DMS 273 treated with DMSO at 0.1 percent for 48 hours (cell line): ENCODE measurements around the gene SLC5A10.
A peak's percentile ranks its signal among the peaks of the same experiment; 100 is the strongest.

Source experiments
- DNase-seq: peaks from one replicate; lab custom pipeline; 2025; lab: John Stamatoyannopoulos, UW

Gene SLC5A10

DNA sequence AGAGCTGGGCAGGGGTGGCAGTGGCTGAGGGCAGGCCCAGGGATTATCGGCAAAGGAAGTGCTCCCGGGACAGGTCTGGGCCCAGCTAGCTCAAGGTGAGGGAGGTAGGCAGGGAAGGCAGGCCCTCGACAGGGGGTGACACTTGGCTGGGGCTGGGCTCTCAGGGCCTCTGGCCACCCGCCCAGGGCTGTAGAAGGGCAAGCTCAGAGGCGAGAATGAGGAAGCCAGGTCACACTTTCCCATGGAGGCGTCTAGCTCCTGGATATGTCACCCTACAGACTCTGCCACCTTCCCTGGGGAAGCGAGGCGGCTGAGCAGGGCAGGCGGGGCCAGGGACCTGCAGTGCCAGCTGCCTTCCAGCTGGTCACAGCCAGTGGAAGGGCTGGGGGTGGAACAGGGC lies 33.5 kb downstream of the SLC5A10 start:
- DNase-seq: no peak

DNA sequence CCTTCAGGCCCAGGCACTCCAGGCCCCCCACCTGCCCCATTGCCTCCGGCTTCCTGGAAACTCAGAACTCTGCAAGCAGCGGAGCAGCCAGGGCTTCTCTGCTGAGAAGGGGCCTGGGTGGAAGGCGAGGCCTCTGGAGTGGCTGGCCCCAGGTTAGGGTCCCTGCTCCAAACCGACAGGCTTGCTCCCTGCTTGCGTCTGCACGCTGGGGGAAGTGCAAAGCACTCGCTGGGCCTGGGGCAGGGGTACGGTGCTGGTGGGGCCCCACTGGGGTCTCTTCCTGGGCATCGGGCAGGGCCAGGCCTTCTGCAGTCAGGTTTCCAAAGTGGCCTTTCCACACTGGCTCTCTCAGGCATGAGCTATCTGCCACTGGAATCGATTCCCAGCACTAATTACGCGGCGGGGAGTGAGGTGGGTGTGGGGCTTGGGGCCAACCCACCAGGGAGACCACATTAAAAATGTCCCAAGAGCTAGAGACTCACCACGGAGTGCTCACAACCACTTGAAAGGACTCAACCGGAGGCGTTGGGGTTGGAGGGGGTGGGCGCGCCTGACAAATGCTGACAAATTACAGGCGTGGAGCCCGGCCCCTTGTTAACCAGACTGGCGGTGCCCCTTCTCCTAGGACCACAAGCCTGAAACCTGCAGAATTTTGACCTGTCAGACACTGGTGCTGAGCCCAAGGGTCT lies 34.7 kb downstream of the SLC5A10 start:
- DNase-seq: no peak

DNA sequence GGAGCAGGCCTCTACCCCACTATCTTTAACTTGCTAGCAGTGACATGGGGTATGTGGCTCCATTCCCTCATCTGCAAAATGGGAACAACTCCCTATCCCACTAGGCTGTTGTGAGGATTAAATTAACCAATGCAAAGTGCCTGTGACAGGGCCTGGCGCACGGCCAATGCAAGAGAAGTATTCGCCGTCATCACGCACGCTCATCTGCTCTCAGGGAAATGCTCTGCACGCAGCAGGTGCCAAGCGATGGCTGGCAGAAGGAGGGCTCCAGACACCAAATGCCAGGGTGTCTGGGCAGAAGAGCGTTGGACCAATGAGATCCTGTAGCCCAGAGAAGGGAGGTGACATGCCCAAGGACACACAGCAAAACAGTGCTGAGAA lies 35.3 kb downstream of the SLC5A10 start:
- DNase-seq: no peak

DNA sequence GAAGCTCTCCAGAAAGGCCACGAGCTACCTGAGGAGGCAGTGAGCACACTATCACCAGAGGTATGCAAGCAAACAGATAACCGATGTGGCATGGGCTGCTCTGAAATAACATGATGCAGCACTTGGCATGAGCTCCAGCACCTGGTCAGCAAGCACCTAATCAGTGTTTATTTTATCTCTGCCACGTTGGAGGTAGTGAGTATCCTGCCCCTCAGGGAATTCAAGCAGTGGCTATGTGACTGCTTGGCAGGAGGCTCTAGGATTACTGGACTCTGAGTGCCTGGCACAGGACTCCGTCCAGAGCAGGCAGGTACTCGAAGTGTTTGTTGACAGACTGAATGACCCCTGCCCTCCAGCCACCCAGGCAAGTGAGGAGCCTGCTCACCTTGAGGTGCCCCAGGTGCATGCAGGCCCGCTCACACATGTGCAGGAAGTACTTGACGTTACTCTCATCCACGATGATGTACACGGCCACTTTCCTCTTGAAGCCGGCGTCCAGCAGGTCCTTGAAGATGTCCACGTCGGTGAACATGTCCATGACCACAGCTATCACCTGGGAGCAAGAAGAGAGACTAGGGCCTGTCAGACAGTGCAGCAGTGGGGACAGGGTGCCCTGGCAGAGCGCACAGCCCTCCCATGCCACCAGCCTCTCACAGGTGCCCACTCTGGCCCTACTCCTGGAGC lies 36.0 kb downstream of the SLC5A10 start:
- no peak for DNase-seq

DNA sequence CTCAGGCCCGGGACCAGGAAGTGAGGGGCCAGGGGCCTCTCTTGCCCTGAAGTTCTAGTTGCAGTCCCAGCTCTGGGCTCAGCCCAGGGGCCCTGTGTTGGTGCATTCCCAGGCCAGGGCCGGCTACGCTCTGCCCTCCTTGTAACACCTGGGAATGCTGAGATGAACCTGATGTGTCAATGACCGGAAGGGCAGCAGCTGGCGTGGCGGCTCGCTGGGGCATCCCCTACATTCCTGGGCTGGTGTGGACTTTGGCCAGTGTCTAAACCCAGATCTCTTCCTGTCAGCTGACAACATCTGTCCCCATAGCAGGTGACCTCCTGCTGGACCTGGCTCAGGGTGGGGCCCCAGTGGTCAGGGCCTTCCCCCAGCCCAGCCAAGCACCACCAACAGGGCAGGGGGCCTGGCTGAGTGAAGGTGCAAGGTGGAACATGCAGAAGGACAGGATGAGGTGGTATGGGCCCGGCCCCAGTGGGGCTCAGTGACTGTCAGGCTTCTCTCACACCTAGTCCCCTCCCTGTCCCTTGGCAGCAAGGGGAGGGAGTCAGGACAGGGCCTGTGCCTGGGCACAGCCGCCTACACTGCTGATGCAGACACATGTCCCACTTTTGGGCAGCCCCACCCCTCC lies 36.7 kb downstream of the SLC5A10 start:
- DNase-seq: no peak

DNA sequence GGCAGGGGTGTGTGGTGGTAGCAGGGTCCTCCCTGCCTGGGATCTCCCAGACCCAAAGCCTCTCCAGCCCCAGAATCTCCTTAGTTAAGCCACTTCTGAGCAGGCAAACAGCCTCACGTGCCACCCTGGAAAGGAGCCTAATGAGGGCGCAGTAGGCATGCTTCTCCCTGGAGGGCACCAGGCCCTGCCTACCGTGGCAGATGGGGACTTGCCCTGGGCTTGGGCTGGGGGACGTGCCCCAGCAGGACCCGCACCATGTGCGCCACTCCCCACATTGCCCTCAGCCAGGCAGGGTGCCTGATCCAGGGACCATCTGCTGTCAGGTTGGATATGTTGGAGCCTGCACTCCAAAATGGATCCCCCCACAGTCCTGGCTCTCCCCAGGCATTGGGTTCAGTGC lies 38.4 kb downstream of the SLC5A10 start:
- peak; percentile 86 for DNase-seq

DNA sequence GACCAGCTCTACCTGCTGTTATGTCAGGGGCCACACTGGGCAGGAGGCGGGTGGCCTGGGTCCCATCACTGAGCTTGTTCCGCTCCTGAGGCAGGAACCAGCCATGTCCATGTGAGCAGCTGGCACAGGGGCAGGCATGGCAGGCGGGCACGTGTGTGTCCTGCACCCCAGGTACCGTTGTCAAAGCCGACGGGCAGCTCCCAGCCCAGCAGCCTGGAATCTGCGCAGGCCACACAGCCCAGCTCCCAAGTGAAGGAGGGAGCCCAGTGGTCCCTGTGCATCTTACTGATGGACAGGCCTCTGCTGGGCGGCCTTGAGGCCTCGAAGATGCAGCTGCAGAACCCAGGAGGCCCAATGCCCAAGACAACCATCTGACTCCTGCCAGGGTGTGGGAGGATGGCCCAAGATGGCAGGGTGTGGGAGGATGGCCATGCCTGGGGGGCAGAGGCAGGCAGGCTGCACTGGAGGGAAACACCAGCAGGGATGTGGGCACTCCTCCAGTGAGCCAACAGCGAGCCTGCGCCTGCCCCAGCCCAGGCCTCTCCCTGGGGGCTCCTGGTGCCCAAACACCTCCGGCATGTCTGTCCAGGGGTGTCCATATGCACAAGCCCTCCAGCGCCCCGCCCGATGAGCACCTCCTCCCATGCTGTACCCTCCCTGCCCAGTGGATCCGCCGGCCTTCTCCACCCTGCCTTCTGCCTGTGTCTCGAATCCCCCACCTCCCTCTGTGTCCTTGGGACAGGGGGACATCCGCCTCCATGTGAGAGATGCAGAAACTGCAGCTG lies 39.8 kb downstream of the SLC5A10 start:
- peak; percentile 22 for DNase-seq

DNA sequence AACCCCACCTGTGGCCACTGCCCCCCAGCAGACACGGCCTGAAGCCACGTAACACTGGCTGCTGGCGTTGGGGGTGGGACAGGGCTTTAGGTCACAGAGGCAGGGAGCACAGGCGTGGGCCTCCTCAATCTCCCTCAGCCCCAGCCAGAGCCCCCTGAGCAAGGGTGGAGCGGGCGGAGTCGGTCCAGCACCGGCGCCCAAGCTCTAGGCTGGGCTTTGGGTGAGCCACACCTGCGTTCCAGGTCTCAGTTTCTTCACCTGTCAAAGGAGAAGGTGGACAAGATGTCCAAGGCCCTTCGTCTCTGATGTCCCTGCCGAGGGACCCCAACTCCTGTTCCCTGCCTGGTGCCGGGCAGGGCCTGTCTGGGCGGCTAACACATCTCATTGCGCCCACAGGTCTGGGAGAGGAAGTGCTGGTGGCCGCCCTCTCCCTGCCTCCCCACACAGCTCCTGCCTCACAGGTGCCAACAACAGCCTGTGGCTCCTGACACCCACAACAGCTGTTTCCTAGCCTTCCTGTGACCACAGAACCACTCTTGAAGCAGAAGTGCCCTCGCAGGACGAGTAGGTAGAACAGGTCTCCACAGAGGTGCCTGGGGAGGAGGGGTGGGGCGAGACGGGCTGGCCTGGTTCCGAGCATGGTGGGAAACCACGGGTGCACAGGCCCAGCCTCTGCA lies 40.6 kb downstream of the SLC5A10 start:
- DNase-seq: no peak

DNA sequence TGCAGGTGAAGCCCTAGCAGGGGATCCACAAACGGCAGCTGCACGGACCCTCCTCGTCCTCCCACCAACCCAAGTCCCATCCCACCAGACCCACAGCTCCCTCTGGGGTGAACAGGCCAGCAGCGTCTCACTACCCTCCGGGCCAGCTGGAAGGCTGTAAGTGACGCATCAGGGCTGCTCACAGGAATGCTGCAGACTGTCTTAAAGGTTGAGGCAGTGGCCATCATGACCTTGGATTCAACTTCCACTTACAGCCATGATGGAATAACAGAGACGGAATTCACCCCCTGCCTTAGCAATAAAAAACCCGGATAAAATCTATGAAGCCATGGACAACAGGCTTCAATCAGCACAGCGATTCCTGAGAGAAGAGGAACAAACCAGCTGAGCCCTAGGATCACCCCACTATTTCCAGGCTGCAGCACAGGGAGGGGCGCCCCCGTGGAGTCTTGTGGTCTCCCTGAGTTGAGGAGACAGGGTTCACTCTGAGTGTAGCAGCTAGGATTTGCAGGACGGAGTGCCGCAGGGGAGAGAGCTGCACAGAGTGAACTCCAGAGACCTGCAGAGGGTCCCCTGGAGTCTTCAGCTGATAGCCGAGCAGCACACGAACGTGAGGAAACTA lies 42.1 kb downstream of the SLC5A10 start:
- no peak for DNase-seq

DNA sequence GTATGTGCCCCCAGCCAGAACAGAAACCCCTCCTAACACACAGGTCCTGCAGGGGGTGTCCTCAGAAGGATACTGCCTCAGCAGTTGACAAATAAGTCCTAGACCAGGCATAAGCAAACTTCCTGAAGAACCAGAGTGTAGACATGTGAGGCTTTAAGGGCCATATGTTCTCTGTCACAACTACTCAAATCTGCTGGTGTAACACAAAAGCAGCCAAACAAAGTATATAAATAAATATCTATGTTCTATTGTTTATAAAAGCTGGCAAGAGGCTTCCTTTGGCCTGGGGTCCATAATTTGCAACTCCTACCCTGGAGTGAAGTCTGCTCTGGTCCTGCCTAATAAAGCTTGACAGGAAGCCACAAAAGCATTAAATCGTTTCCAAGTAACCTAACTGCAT lies 42.7 kb downstream of the SLC5A10 start:
- DNase-seq: no peak

DNA sequence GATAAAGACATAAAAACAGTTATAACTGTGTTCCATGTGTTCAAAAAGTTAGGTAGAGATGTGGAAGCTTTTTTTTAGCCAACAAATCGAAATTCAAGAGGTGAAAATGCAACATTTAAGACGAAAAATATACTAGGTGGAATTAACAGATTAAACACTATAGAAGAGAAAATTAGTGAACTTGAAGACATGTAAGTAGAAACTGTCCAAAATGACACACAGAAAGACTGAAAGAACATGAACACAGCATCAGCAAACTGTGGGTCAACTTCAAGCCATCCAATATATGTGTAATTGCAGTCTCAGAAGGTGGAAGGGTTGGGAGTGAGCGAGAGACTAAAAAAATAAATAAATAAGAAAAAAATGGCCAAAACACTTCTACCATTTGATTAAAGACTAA lies 43.3 kb downstream of the SLC5A10 start:
- DNase-seq: no peak

DNA sequence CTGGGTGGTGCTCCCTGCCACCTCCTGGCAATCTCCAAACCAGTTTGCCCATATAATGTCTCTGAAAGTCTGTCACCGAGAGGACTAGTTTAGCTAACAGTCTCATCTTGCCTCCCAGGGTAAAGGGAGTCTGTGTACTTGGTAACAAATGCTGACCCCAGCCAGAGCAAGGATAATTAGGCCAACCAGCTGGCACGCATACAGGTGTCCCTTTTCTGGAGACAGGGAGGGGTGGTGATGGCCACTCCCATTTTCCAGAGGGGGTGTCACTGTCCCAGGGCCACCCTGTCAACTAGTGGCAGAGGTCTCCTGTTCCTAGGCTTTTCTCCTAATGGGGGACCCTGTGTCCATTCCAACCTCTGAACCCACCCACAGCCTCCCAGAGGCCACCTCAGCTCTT lies 44.5 kb downstream of the SLC5A10 start:
- no peak for DNase-seq

DNA sequence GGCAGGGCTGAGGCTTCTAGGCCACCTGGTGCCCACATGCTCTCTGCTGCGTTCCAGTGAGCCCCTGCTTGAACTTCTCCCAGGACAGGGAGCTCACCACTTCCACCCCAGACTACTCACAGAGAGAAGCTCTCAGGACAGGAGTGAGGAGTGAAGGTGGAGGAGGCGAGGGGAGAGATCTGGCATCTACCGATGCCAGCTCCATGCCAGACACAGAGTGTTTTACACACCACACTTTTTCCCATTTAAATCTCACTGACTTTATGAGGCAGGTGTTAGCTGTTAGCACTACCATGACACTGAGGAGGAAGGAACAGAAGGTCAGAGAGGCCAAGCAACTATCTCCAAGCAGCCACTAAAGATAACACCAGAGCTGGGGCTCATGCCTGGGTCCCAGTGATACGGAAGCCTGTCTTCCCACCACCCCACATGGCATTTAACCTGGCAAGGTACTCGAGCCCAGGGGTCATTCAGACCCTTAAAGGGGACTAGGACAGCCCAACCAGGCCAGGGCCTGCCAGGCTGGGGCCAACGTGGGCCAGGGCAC lies 45.8 kb downstream of the SLC5A10 start:
- no peak for DNase-seq

DNA sequence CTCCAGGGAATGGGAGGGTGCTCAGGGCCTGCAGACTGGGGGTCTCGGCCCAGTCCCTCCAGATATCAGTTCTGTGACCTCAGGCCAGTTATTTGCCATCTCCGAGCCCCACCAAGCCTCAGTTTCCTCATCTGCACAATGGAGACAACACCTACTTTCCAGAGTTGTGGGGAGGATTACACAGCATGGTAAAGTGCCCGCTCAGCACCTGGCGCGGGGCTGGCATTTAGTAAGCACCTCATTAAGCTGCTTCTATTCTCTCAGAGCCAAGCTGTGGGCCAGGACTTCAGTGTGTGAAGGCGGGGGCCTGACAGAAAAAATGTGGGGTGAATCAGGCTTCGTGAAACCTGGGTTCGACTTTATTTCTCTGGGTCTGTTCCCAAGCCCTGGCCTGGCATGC lies 47.4 kb downstream of the SLC5A10 start:
- DNase-seq: no peak

DNA sequence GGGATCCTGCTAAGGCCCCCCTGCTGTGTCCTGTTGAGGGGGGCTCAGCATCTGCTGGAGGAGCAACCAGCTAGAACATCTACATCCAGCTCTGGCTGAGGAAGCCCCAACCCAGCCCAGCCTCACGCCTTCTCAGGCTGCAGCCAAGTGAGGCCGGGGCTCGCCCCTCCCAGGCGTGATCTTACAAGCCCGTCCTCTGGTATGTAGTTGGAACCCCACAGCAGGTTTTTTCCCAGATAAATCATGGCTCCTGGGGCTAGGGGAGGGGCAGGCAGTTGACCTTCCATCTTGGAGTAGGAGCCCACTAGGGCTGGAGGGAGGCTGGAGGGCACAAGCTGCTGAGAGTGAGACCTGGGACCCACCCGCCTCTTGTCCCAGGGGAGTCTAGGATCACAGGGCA lies 47.9 kb downstream of the SLC5A10 start:
- DNase-seq: no peak

DNA sequence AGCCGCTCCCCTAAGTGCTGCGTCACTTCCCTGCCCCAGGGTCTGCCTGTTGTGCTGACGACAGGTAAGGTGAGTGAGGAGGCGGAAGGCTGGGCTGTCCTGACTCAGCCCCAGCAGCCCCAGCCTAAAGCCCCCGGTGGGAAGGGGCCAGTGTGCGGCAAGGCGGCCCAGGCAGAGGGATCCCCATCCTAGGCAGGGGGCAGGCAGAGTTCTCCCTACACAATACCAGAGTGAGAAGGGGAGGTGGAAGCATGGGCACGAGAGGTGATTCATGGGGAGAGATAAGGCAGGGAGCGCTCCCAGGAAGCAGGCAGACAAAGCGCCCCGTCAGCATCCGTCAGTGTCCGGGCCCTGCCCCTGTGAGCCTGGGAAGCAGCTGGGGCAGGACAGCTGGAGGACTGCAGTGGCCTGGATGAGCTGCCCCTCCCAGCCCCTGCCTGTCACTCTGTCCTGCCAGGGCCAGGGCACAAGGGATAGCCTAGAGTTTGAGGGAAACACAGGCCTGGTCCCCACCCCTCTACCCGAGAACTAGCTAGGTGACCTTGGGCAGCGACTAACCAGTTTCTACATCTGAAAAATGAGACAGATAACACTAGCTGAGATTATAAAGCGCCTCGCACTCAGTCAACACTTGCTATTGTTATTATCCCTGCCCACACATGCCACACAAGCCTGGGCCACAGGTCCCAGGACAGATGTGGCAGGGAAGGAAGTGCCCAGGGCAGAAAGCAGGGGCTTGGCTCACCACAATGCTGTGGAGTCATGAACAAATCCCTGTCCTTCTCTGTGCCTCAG lies 48.8 kb downstream of the SLC5A10 start:
- DNase-seq: no peak

DNA sequence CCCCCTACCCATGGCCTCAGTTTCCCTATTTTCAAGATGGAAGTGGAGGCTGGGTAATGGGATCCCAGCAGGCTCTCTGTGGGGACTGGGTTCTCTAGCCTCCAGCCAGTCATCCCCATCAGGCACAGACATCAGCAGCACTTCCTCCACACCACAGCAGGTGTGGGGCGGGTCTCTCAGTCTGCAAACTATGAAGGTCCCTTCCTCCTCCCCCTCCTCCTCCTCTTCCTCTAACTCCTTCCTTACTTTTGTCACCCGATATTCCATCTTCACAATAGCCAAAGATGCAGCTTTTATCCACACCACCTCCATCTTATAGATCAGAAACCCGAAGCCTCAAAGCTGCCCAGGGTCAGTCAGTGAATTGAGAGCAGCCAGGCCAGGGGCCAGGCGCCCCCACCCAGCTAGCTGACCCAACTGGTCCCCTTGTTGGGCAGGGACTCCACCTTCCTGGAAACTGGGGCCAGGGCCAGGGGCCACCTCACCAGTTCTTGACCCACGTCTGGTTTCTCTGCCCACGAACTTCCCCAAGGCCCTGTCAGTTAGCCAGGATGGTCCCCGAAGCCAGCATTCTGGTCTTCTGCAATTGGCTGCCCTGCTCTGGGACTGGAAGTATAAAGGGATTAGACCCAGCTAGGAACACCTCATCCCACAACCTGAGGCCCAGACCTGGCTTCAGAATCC lies 50.1 kb downstream of the SLC5A10 start:
- DNase-seq: no peak

DNA sequence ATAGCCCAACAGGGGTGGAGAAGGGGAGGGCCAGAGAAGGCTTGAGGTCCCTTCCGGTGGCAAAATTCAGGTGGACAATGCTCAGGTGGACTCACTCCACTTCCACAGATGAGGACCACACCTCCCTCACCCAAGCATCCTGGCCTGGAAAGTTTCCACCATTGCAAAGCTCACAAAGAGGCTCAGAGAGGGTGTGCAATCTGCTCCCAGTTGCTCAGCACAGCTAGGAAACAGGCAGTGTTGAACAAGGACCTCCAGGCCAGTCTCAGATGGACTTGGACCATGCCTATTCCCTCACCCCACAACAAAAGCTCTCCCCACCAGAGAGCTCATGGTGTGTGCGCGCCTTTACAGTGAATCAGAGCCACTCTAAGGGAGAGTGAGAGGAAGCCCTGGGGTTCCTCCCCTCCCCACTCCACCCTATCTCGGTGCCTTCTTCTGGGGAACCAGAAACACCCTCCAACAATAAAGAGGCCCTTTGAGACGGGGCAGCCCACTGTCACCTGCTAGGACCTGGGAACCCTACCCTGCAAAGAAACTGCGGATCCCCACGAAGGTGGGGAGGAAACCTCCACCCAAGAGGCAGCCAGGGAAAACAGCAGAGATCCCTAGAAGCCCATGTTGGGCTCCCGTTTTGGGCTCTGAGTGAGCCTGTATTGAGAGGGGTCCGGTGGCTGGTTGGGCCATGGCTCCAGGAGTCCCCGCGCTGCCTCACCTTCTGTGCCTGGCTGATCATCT lies 51.0 kb downstream of the SLC5A10 start:
- no peak for DNase-seq
